NCI-H748 (cell line): ENCODE results near the gene SLC37A1.
A peak's percentile ranks its signal among the peaks of the same experiment; 100 is the strongest.

Experiments
- DNase-seq: peaks from one replicate; lab custom pipeline; 2025; ENCODE audit not compliant: unreplicated experiment; lab: John Stamatoyannopoulos, UW

Gene SLC37A1

GRCh38 chr21:42525676-42526378, 12.2 kb downstream of the SLC37A1 start:
- DNase-seq, result no peak

GRCh38 chr21:42526379-42526727, 12.7 kb downstream of the SLC37A1 start:
- DNase-seq, result peak; percentile 72

GRCh38 chr21:42527127-42527488, 13.5 kb downstream of the SLC37A1 start:
- DNase-seq, result no peak

GRCh38 chr21:42527489-42528158, 14.0 kb downstream of the SLC37A1 start:
- DNase-seq, result no peak

GRCh38 chr21:42530167-42530518, 16.5 kb downstream of the SLC37A1 start:
- no peak for DNase-seq

GRCh38 chr21:42531771-42532170, 18.1 kb downstream of the SLC37A1 start:
- no peak for DNase-seq

- no peak for DNase-seq
Measured at GRCh38 chr21:42532466-42533181, 19.0 kb downstream of the SLC37A1 start.

GRCh38 chr21:42533306-42533962, 19.8 kb downstream of the SLC37A1 start:
- no peak for DNase-seq

GRCh38 chr21:42533963-42534355, 20.3 kb downstream of the SLC37A1 start:
- DNase-seq, result no peak

- DNase-seq, result no peak
Measured at GRCh38 chr21:42534421-42535378, 21.0 kb downstream of the SLC37A1 start.

- no peak for DNase-seq
Measured at GRCh38 chr21:42535602-42536171, 22.0 kb downstream of the SLC37A1 start.

- no peak for DNase-seq
Measured at GRCh38 chr21:42536601-42537000, 22.9 kb downstream of the SLC37A1 start.

- peak; percentile 41 for DNase-seq
Measured at GRCh38 chr21:42537106-42537742, 23.6 kb downstream of the SLC37A1 start.

GRCh38 chr21:42538479-42539275, 25.0 kb downstream of the SLC37A1 start:
- peak; percentile 63 for DNase-seq

GRCh38 chr21:42539342-42539741, 25.7 kb downstream of the SLC37A1 start:
- DNase-seq, result no peak

GRCh38 chr21:42539931-42540343, 26.3 kb downstream of the SLC37A1 start:
- no peak for DNase-seq

GRCh38 chr21:42540396-42540795, 26.7 kb downstream of the SLC37A1 start:
- no peak for DNase-seq

GRCh38 chr21:42541174-42541573, 27.5 kb downstream of the SLC37A1 start:
- DNase-seq, result no peak

- no peak for DNase-seq
Measured at GRCh38 chr21:42541618-42542017, 28.0 kb downstream of the SLC37A1 start.
